ENCODE results near the gene MED8. TPM values are rescaled to one million over a fixed set of nuclear protein-coding genes. Genes with fewer than 3 reads are reported as not detected.

The MED8 gene
- total and polyA plus RNA-seq, 2 of the 4 experiments (the other 2 are of a cell fraction): 61.1 to 120 TPM

DNA sequence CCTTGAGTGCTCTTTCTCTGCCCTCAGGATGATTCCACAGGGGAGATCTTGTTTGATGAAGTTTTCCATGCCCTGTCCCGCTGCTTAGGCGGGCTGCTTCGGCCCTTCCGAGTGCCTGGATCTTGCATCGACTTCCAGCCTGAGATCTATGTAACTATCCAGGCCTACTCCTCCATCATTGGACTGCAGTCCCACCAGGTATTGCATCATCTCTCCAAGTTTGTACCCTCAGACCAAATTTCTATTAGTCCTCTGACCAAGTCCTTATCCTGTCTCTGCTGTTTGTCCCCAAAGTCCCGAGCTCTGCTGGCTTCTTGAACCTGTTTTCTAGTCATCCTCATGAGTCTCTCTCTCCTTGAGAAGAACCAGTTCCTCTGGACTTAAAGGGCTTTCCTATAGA, 14.8 kb upstream of the MED8 start:
- H2AK9ac ChIP-seq (replicated peaks; ENCODE audit: low read depth, low read length, poor library complexity): no peak overlapping the region
- H4K91ac ChIP-seq (ENCODE audit: insufficient read depth, low read depth, low read length): no peak overlapping the region
- no peaks in the 10 kb centered on the region for H3K9me3 ChIP-seq (ENCODE audit: control insufficient read depth, insufficient read depth, low read length)
- no peak overlapping the region for H2AK5ac ChIP-seq (ENCODE audit: low read depth, low read length)
- H3K36me3 ChIP-seq (ENCODE audit: control insufficient read depth, insufficient read depth, low read length): peaks cover 39% of the 10 kb centered on the region
- peaks cover 8% of the 10 kb centered on the region; the same call in 1 of the 2 replicates for H3K9me1 ChIP-seq (ENCODE audit: insufficient read depth, low read length)
- no peak overlapping the region for H4K8ac ChIP-seq (ENCODE audit: low read depth in 2 of 2, low read length in 2 of 2)
- WGBS, 2 experiments (ENCODE audit: extremely low coverage in 2 of 2, insufficient read length in 1 of 2): 100% methylated on average over 4 of the region's 6 CpGs; no CpG with 5 or more reads in 1 of the 2 experiments
- CTCF ChIA-PET: interaction anchor here (0.6 kb wide), 1 partner anchor 29 kb away, joined by 3 read pairs; no protein-coding TSS in a partner anchor
- no peaks in the 10 kb centered on the region for H4K20me1 ChIP-seq (ENCODE audit: insufficient read depth, low read length)
- no peak overlapping the region for H2BK120ac ChIP-seq (ENCODE audit: low read depth, low read length)
- H3K4me3 ChIP-seq (ENCODE audit: insufficient read depth, low read depth, low read length): no peak overlapping the region
- no peak overlapping the region for H3K23ac ChIP-seq (ENCODE audit: low read depth, low read length)
- no peak for DNase-seq
- H3K56ac ChIP-seq (ENCODE audit: extremely low read depth, insufficient read depth, low read length): no peak overlapping the region
- no peak overlapping the region for H3K4me2 ChIP-seq (ENCODE audit: low read depth, low read length)
- TF ChIP-seq SMC3 (IDR thresholded peaks at IDR 0.05; ENCODE audit: low read depth, low read length) (no peak), CEBPB (IDR thresholded peaks at IDR 0.05; ENCODE audit: low read depth, low read length) (peak; percentile 79)
- BruUV-seq (replicated peaks): no TSS peak
- no peak overlapping the region for H3K9ac ChIP-seq (ENCODE audit: low read depth, low read length)
- H2BK15ac ChIP-seq (ENCODE audit: low read depth, low read length): no peak overlapping the region
- POLR2A ChIA-PET (ENCODE audit: unreplicated experiment): no interaction called here
- dilution Hi-C loops (cut with HindIII; ENCODE audit: low sequenced_read_pairs, unreplicated experiment) (no loop called here), intact Hi-C loops (cut with micrococcal nuclease) (no loop called here), in situ Hi-C loops (cut with MboI; ENCODE audit: low sequenced_read_pairs) (loop anchor here (25.0 kb wide), 1 partner anchor 492 kb away; no protein-coding TSS in a partner anchor)
- H3K14ac ChIP-seq (replicated peaks; ENCODE audit: low read depth, low read length): no peak overlapping the region
- H2BK20ac ChIP-seq (ENCODE audit: low read depth, low read length): no peak overlapping the region
- H3K27me3 ChIP-seq (ENCODE audit: control insufficient read depth, insufficient read depth, low read length): no peaks in the 10 kb centered on the region
- peaks cover 30 to 41% of the 10 kb centered on the region in 2 experiments for H3K79me1 ChIP-seq (ENCODE audit: low read depth in 1 of 2, low read length in 2 of 2)
- H4K5ac ChIP-seq (ENCODE audit: low read depth, low read length): no peak overlapping the region
- no peak overlapping the region for H2AFZ ChIP-seq (replicated peaks; ENCODE audit: low read length, poor library complexity)
- ATAC-seq (ENCODE audit: low read depth): no peak
- no peak overlapping the region for H3K4ac ChIP-seq (ENCODE audit: low read depth, low read length)
- H2BK5ac ChIP-seq (ENCODE audit: low read depth, low read length, poor library complexity, severe bottlenecking): no peak overlapping the region
- H3K18ac ChIP-seq (ENCODE audit: low read depth, low read length): no peak overlapping the region
- H3K4me1 ChIP-seq (ENCODE audit: control insufficient read depth, insufficient read depth, low read length): peaks cover 4% of the 10 kb centered on the region; the same call in 1 of the 2 replicates
- no peak overlapping the region for H3K27ac ChIP-seq (ENCODE audit: insufficient read depth, low read length)

Data from IMR-90 (cell line).